ENCODE data around the gene DNAH6. TPM values are rescaled to one million over a fixed set of nuclear protein-coding genes. Genes with fewer than 3 reads are reported as not detected.

The DNAH6 gene
- total RNA-seq, 1 donor from 2014 or later = 6.3 TPM

GRCh38 chr2:84649487-84650142 lies 133.3 kb downstream of the DNAH6 start:
- no peak for ATAC-seq
- Histone ChIP-seq H3K9me3 (no peaks in the 10 kb centered on the region), H3K4me3 (no peak overlapping the region), H3K27ac (no peak overlapping the region), H3K4me1 (no peaks in the 10 kb centered on the region), H3K27me3 (ENCODE audit: low read depth) (no peaks in the 10 kb centered on the region), H3K36me3 (no peaks in the 10 kb centered on the region)
- no peak for DNase-seq
- TF ChIP-seq CTCF (IDR thresholded peaks at IDR 0.05) = no peak
- intact Hi-C loops (cut with DNase I) = no loop called here

GRCh38 chr2:84652431-84652830 lies 136.1 kb downstream of the DNAH6 start:
- TF ChIP-seq CTCF (IDR thresholded peaks at IDR 0.05) = no peak
- H3K4me1 ChIP-seq = no peaks in the 10 kb centered on the region
- H3K27ac ChIP-seq = no peak overlapping the region
- no peaks in the 10 kb centered on the region for H3K9me3 ChIP-seq
- no peaks in the 10 kb centered on the region for H3K36me3 ChIP-seq
- no peak for ATAC-seq
- intact Hi-C loops (cut with DNase I) = no loop called here
- H3K27me3 ChIP-seq (ENCODE audit: low read depth) = no peaks in the 10 kb centered on the region
- H3K4me3 ChIP-seq = no peak overlapping the region
- DNase-seq = no peak

- intact Hi-C loops (cut with DNase I) = no loop called here
- TF ChIP-seq CTCF (IDR thresholded peaks at IDR 0.05) = no peak
- Histone ChIP-seq H3K9me3 (no peaks in the 10 kb centered on the region), H3K36me3 (no peaks in the 10 kb centered on the region), H3K4me3 (no peak overlapping the region), H3K4me1 (no peaks in the 10 kb centered on the region), H3K27me3 (ENCODE audit: low read depth) (no peaks in the 10 kb centered on the region), H3K27ac (no peak overlapping the region)
- no peak for DNase-seq
- no peak for ATAC-seq
Observed at GRCh38 chr2:84653302-84653701, 137.0 kb downstream of the DNAH6 start.

GRCh38 chr2:84654414-84654813 lies 138.1 kb downstream of the DNAH6 start:
- H3K27ac ChIP-seq = no peak overlapping the region
- ATAC-seq = no peak
- no peaks in the 10 kb centered on the region for H3K9me3 ChIP-seq
- no peaks in the 10 kb centered on the region for H3K4me1 ChIP-seq
- intact Hi-C loops (cut with DNase I) = no loop called here
- TF ChIP-seq CTCF (IDR thresholded peaks at IDR 0.05) = no peak
- no peak overlapping the region for H3K4me3 ChIP-seq
- no peaks in the 10 kb centered on the region for H3K36me3 ChIP-seq
- DNase-seq = no peak
- H3K27me3 ChIP-seq (ENCODE audit: low read depth) = no peaks in the 10 kb centered on the region

GRCh38 chr2:84669122-84669521 lies 152.8 kb downstream of the DNAH6 start:
- intact Hi-C loops (cut with DNase I) = no loop called here
- ATAC-seq = no peak

More at GRCh38 chr2:84669122-84669521, 152.8 kb downstream of the DNAH6 start:
- no peak for DNase-seq
- H3K27me3 ChIP-seq (ENCODE audit: low read depth) = no peaks in the 10 kb centered on the region
- no peak for TF ChIP-seq CTCF (IDR thresholded peaks at IDR 0.05)
- H3K4me1 ChIP-seq = no peaks in the 10 kb centered on the region
- no peak overlapping the region for H3K27ac ChIP-seq
- H3K36me3 ChIP-seq = no peaks in the 10 kb centered on the region
- H3K4me3 ChIP-seq = no peak overlapping the region
- no peaks in the 10 kb centered on the region for H3K9me3 ChIP-seq

All from lower lobe of right lung (tissue), 2 donors.